HCT116 (cell line): ENCODE results near the gene MAP4K4. TPM values are rescaled to one million over a fixed set of nuclear protein-coding genes. Genes with fewer than 3 reads are reported as not detected.

ENCODE experiments used
- ATAC-seq: fragments of 200-7000 bp; cut with Tn5 transposase; 2 replicates; pipeline ENCODE4 v1.9.1; 2020; ENCODE audit warnings: mild to moderate bottlenecking, moderate library complexity
- BruUV-seq: library from RNA; stranded (reverse); fragments of 400-500 nt; replicated peaks from 2 replicates; lab custom pipeline; 2021; lab: Mats Ljungman, UMichigan
- CTCF ChIA-PET: fragments of 300-600 bp; sonication (Branson Sonifier 250); formaldehyde crosslinking; loops from one replicate; lab custom pipeline; 2021; ENCODE audit warnings: antibody characterized with exemption; lab: Charles Lee
- POLR2A ChIA-PET: fragments of 300-600, 350-600 bp; sonication (Branson Sonifier 250); formaldehyde crosslinking; loops from one replicate; lab custom pipeline; 2021; ENCODE audit warnings: antibody characterized with exemption; lab: Charles Lee
- RAD21 ChIA-PET, 2 experiments: fragments of 300-600 bp; sonication (Branson Sonifier 250); formaldehyde crosslinking; loops; one replicate each; lab custom pipeline; 2023; ENCODE audit warnings: low total read pairs in 2 of 2; ENCODE audit not compliant: uncharacterized antibody in 2 of 2, unreplicated experiment in 2 of 2, low non-redundant PET in 1 of 2; lab: Charles Lee
- DNase-seq: peaks from one replicate; pipeline ENCODE4 v3.0.0-alpha.2; 2010; ENCODE audit warnings: low read depth, low spot score
- H2AFZ ChIP-seq: fragments of 200-600 bp; shearing (Covaris generic), sonication (generic); 2 replicates; pipeline ENCODE4 v1.6.1; 2017; ENCODE audit warnings: low read depth, mixed run types, mixed read lengths, antibody characterized with exemption, low read length; ENCODE audit not compliant: poor library complexity, severe bottlenecking
- H3K27ac ChIP-seq: 2 replicates; pipeline ENCODE4 v1.5.1; 2012; ENCODE audit warnings: low read depth, low read length
- H3K27me3 ChIP-seq: fragments of 200-600 bp; sonication (generic); 2 replicates; pipeline ENCODE4 v1.6.1; 2016; ENCODE audit warnings: mixed run types, low read length, mixed read lengths; ENCODE audit not compliant: insufficient read depth
- H3K36me3 ChIP-seq, 2 experiments: fragments of 200-500 bp in 1 of 2; fragments of 200-600 bp in 1 of 2; sonication (Bioruptor generic) in 1 of 2; sonication (generic) in 1 of 2; 2 replicates each; pipeline versions ENCODE4 v1.5.1 to v1.6.1; 2014 to 2016; ENCODE audit warnings: low read length in 2 of 2, inconsistent platforms in 1 of 2, mixed read lengths in 1 of 2, mixed run types in 1 of 2; ENCODE audit not compliant: insufficient read depth in 2 of 2, control insufficient read depth in 1 of 2
- H3K4me1 ChIP-seq, 2 experiments: fragments of 200-600 bp in 1 of 2; sonication (generic) in 1 of 2; 2 replicates each; pipeline versions ENCODE4 v1.5.1 to v1.6.1; 2012 to 2017; ENCODE audit warnings: low read length in 2 of 2, inconsistent platforms in 1 of 2, mild to moderate bottlenecking in 1 of 2, mixed read lengths in 1 of 2, mixed run types in 1 of 2, moderate library complexity in 1 of 2; ENCODE audit not compliant: insufficient read depth in 2 of 2, control insufficient read depth in 1 of 2
- H3K4me2 ChIP-seq: fragments of 200-600 bp; sonication (generic); 2 replicates; pipeline ENCODE4 v1.6.1; 2017; ENCODE audit warnings: mixed run types, low read length, mixed read lengths
- H3K4me3 ChIP-seq, 2 experiments: fragments of 200-600 bp in 1 of 2; sonication (generic) in 1 of 2; replicated peaks in 1 of 2; 2 replicates each; pipeline ENCODE4 v1.5.1; 2011 to 2016; ENCODE audit warnings: low read length in 2 of 2, control low read depth in 1 of 2, low read depth in 1 of 2, mild to moderate bottlenecking in 1 of 2, mixed read lengths in 1 of 2, mixed run types in 1 of 2
- H3K79me2 ChIP-seq: fragments of 200-600 bp; sonication (generic); 2 replicates; pipeline ENCODE4 v1.6.1; 2017; ENCODE audit warnings: mild to moderate bottlenecking, mixed run types, low read length, moderate library complexity, mixed read lengths; ENCODE audit not compliant: insufficient read depth
- H3K9ac ChIP-seq: fragments of 200-600 bp; sonication (generic); 2 replicates; pipeline ENCODE4 v1.6.1; 2016; ENCODE audit warnings: low read length, mixed read lengths
- H3K9me2 ChIP-seq: fragments of 200-600 bp; sonication (generic), shearing (Covaris generic); 2 replicates; pipeline ENCODE4 v1.6.1; 2017; ENCODE audit warnings: mixed run types, mild to moderate bottlenecking, moderate library complexity; ENCODE audit not compliant: insufficient read depth
- H3K9me3 ChIP-seq, 2 experiments: fragments of 200-500 bp in 1 of 2; fragments of 200-600 bp in 1 of 2; sonication (Bioruptor generic) in 1 of 2; sonication (generic) in 1 of 2; 2 replicates each; pipeline ENCODE4 v1.6.1; 2014 to 2017; ENCODE audit warnings: low read length in 2 of 2, mixed read lengths in 2 of 2, inconsistent platforms in 1 of 2, low read depth in 1 of 2, mild to moderate bottlenecking in 1 of 2, mixed run types in 1 of 2, moderate library complexity in 1 of 2; ENCODE audit not compliant: control insufficient read depth in 1 of 2, insufficient read depth in 1 of 2
- H4K20me1 ChIP-seq: fragments of 200-600 bp; sonication (generic), shearing (Covaris generic); 2 replicates; pipeline ENCODE4 v1.6.1; 2017; ENCODE audit warnings: mixed run types, mild to moderate bottlenecking, moderate library complexity; ENCODE audit not compliant: insufficient read depth
- ATF3 ChIP-seq: IDR thresholded peaks from 2 replicates; pipeline ENCODE4 v1.6.1; 2012
- CTCF ChIP-seq, 3 experiments: fragments of 200-600 bp in 1 of 3; sonication (generic) in 1 of 3; IDR thresholded peaks in 2 of 3; conservative IDR thresholded peaks in 1 of 3; 2 replicates each; pipeline ENCODE4 v1.5.1; 2012 to 2017; ENCODE audit warnings: low read depth in 2 of 3, low read length in 2 of 3, antibody characterized with exemption in 1 of 3, borderline replicate concordance in 1 of 3, control low read depth in 1 of 3, mild to moderate bottlenecking in 1 of 3, mixed read lengths in 1 of 3, mixed run types in 1 of 3, moderate library complexity in 1 of 3; ENCODE audit not compliant: insufficient read depth in 1 of 3
- EGR1 ChIP-seq: IDR thresholded peaks from 2 replicates; pipeline ENCODE4 v1.6.1; 2012; ENCODE audit warnings: low read depth
- EZH2 ChIP-seq: fragments of 200-600 bp; sonication (generic); IDR thresholded peaks from 2 replicates; pipeline ENCODE4 v1.6.1; 2017; ENCODE audit warnings: antibody characterized with exemption, mixed run types
- FOSL1 ChIP-seq: IDR thresholded peaks from 2 replicates; pipeline ENCODE4 v1.6.1; 2012; ENCODE audit warnings: low read depth
- JUND ChIP-seq: IDR thresholded peaks from 2 replicates; pipeline ENCODE4 v1.6.1; 2012
- POLR2AphosphoS5 ChIP-seq: IDR thresholded peaks from 2 replicates; pipeline ENCODE4 v1.6.1; 2011; ENCODE audit warnings: mild to moderate bottlenecking, low read depth, low read length, moderate library complexity
- RAD21 ChIP-seq: IDR thresholded peaks from 2 replicates; pipeline ENCODE4 v1.6.1; 2012; ENCODE audit warnings: low read depth, mild to moderate bottlenecking
- REST ChIP-seq: IDR thresholded peaks from 2 replicates; pipeline ENCODE4 v1.6.1; 2012; ENCODE audit warnings: low read depth
- SIN3A ChIP-seq: IDR thresholded peaks from 2 replicates; pipeline ENCODE4 v1.6.1; 2012; ENCODE audit warnings: low read depth
- SP1 ChIP-seq: IDR thresholded peaks from 2 replicates; pipeline ENCODE4 v1.6.1; 2012; ENCODE audit warnings: low read depth
- TCF7L2 ChIP-seq: IDR thresholded peaks from 2 replicates; pipeline ENCODE4 v1.7.0; 2011; ENCODE audit warnings: borderline replicate concordance, inconsistent platforms; ENCODE audit not compliant: insufficient read depth, insufficient read length; ENCODE audit errors: extremely low read depth
- ZFX ChIP-seq: fragments of 450-650 bp; IDR thresholded peaks from 2 replicates; pipeline ENCODE4 v1.6.1; 2017
- intact Hi-C: fragments of 100-400 bp; cut with micrococcal nuclease; formaldehyde crosslinking; loops from 2 replicates; pipeline ENCODE4 v1.10.0; 2022
- total RNA-seq: library from RNA; stranded (reverse); gene quantifications from one replicate; pipeline ENCODE4 v1.2.1, GENCODE V29; 2021; ENCODE audit not compliant: unreplicated experiment

The MAP4K4 gene
- total RNA-seq, 1 experiment from 2014 or later: 62.3 TPM

GRCh38 chr2:101724125-101724474 lies 26.6 kb downstream of the MAP4K4 start:
- ChIA-PET CTCF (no interaction called here), RAD21 (no interaction called here), POLR2A (no interaction called here)
- H4K20me1 ChIP-seq: no peaks in the 10 kb centered on the region; the same call in 1 of the 2 replicates
- no peak overlapping the region for H2AFZ ChIP-seq
- no TSS peak for BruUV-seq
- no peak overlapping the region for H3K9ac ChIP-seq
- H3K27ac ChIP-seq: no peak overlapping the region
- no peak for TF ChIP-seq TCF7L2
- no peak for TF ChIP-seq FOSL1
- TF ChIP-seq ZFX: no peak
- no peak for TF ChIP-seq CTCF (IDR thresholded peaks at IDR 0.05 in 2 of 3, conservative IDR thresholded peaks at IDR 0.05 in 1 of 3; ENCODE audit: borderline replicate concordance in 1 of 3, insufficient read depth in 1 of 3, low read depth in 2 of 3, low read length in 2 of 3)
- TF ChIP-seq JUND: no peak
- TF ChIP-seq POLR2AphosphoS5: no peak
- no peak for TF ChIP-seq ATF3
- no peak for TF ChIP-seq EGR1
- no peak for TF ChIP-seq RAD21
- H3K79me2 ChIP-seq: peaks cover 96% of the 10 kb centered on the region
- intact Hi-C loops: no loop called here
- H3K9me2 ChIP-seq: no peaks in the 10 kb centered on the region
- no peak overlapping the region for H3K4me3 ChIP-seq
- ATAC-seq (no peak), DNase-seq (no peak)
- no peaks in the 10 kb centered on the region for H3K27me3 ChIP-seq
- H3K4me2 ChIP-seq: no peak overlapping the region
- H3K9me3 ChIP-seq: no peaks in the 10 kb centered on the region
- H3K4me1 ChIP-seq: peaks cover 2 to 20% of the 10 kb centered on the region in 2 experiments; a peak in 3 of 4 replicates
- H3K36me3 ChIP-seq: no peaks in the 10 kb centered on the region

GRCh38 chr2:101725038-101725437 lies 27.5 kb downstream of the MAP4K4 start:
- no peak overlapping the region for H3K4me3 ChIP-seq
- POLR2A ChIA-PET: no interaction called here
- no peaks in the 10 kb centered on the region for H3K9me3 ChIP-seq
- H3K79me2 ChIP-seq: peaks cover 97% of the 10 kb centered on the region
- no peak overlapping the region for H2AFZ ChIP-seq
- no peaks in the 10 kb centered on the region for H3K36me3 ChIP-seq
- no peaks in the 10 kb centered on the region for H3K27me3 ChIP-seq
- no peaks in the 10 kb centered on the region; the same call in 1 of the 2 replicates for H4K20me1 ChIP-seq
- H3K9ac ChIP-seq: no peak overlapping the region
- ATAC-seq: no peak
- no TSS peak for BruUV-seq
- no peaks in the 10 kb centered on the region for H3K9me2 ChIP-seq
- RAD21 ChIA-PET: no interaction called here
- no peak overlapping the region for H3K27ac ChIP-seq
- intact Hi-C loops: no loop called here
- peaks cover 2 to 19% of the 10 kb centered on the region in 2 experiments; a peak in 3 of 4 replicates for H3K4me1 ChIP-seq
- no peak for DNase-seq
- CTCF ChIA-PET: no interaction called here
- no peak overlapping the region for H3K4me2 ChIP-seq
- TF ChIP-seq SP1 (no peak), RAD21 (no peak), SIN3A (no peak), CTCF (IDR thresholded peaks at IDR 0.05 in 2 of 3, conservative IDR thresholded peaks at IDR 0.05 in 1 of 3; ENCODE audit: borderline replicate concordance in 1 of 3, insufficient read depth in 1 of 3, low read depth in 2 of 3, low read length in 2 of 3) (no peak), JUND (no peak), TCF7L2 (no peak), EZH2 (no peak), REST (no peak)
